ENCODE measurements around the gene SERTAD2.

- TF ChIP-seq CTCF (IDR thresholded peaks at IDR 0.05) (no peak), EP300 (IDR thresholded peaks at IDR 0.05) (no peak), POLR2A (IDR thresholded peaks at IDR 0.05) (no peak)
Measured at GRCh38 chr2:64594226-64594989, 59.3 kb downstream of the SERTAD2 start.
